Epithelial cell of proximal tubule (primary cell): ENCODE measurements around the gene PHLDA3. TPM values are rescaled to one million over a fixed set of nuclear protein-coding genes. Genes with fewer than 3 reads are reported as not detected.
"Not testable (repeated sequence)": the region's sequence is repeated elsewhere in the genome, so short reads cannot be mapped to it uniquely, and the experiment has no call there.

Experiments
- DNase-seq: peaks from one replicate; pipeline ENCODE4 v3.0.0-alpha.2; 2011; ENCODE audit warnings: low read depth
- H3K4me3 ChIP-seq: 2 replicates; pipeline ENCODE4 v1.5.1; 2011; ENCODE audit warnings: low read depth, mild to moderate bottlenecking, low read length
- CTCF ChIP-seq: conservative IDR thresholded peaks from 2 replicates; pipeline ENCODE4 v1.5.1; 2012; ENCODE audit warnings: low read depth, mild to moderate bottlenecking, low read length
- total RNA-seq: library from RNA; depleted of rRNA; stranded (reverse); fragments of >200 nt; gene quantifications from 2 replicates; pipeline ENCODE4 v1.2.3, GENCODE V29; 2015

The PHLDA3 gene
- total RNA-seq, 1 donor from 2014 or later = 53.9 TPM

- no peak for DNase-seq
- peak; percentile 11 for TF ChIP-seq CTCF
- peak overlapping the region; percentile 42 for H3K4me3 ChIP-seq
Observed at GRCh38 chr1:201480231-201481003, 11.4 kb upstream of the PHLDA3 start.

- DNase-seq = no peak
- H3K4me3 ChIP-seq = no peak overlapping the region
- no peak for TF ChIP-seq CTCF
Observed at GRCh38 chr1:201479201-201479730, 10.3 kb upstream of the PHLDA3 start.

GRCh38 chr1:201478666-201479065, 9.7 kb upstream of the PHLDA3 start:
- not testable (repeated sequence) for H3K4me3 ChIP-seq, DNase-seq

GRCh38 chr1:201476670-201477344, 7.8 kb upstream of the PHLDA3 start:
- peak; percentile 80 for DNase-seq
- H3K4me3 ChIP-seq = no peak overlapping the region
- TF ChIP-seq CTCF = peak; percentile 43

GRCh38 chr1:201475915-201476669, 7.1 kb upstream of the PHLDA3 start:
- no peak for DNase-seq
- no peak overlapping the region for H3K4me3 ChIP-seq
- TF ChIP-seq CTCF = no peak

GRCh38 chr1:201475130-201475529, 6.1 kb upstream of the PHLDA3 start:
- TF ChIP-seq CTCF = no peak
- no peak for DNase-seq
- no peak overlapping the region for H3K4me3 ChIP-seq

GRCh38 chr1:201473296-201473695, 4.3 kb upstream of the PHLDA3 start:
- TF ChIP-seq CTCF = no peak
- no peak overlapping the region for H3K4me3 ChIP-seq
- DNase-seq = no peak

- DNase-seq, H3K4me3 ChIP-seq: not testable (repeated sequence)
Observed at GRCh38 chr1:201472321-201472720, 3.3 kb upstream of the PHLDA3 start.
